SU-DHL-6 (cell line): ENCODE results near the gene NPBWR2.
"Not testable (repeated sequence)": the region's sequence is repeated elsewhere in the genome, so short reads cannot be mapped to it uniquely, and the experiment has no call there.

Experiments used
- H2AFZ ChIP-seq: fragments of 200-600 bp; sonication (generic); 2 replicates; pipeline ENCODE4 v1.6.1; 2014; ENCODE audit warnings: low read depth, mild to moderate bottlenecking, moderate library complexity, mixed read lengths, antibody characterized with exemption, low read length; ENCODE audit not compliant: severe bottlenecking
- H3F3A ChIP-seq: fragments of 200-600 bp; shearing (Covaris generic); 2 replicates; pipeline ENCODE4 v1.6.0; 2016; ENCODE audit warnings: antibody characterized with exemption, mild to moderate bottlenecking; ENCODE audit not compliant: insufficient read depth
- H3K27ac ChIP-seq: fragments of 200-600 bp; sonication (generic); 2 replicates; pipeline ENCODE4 v1.5.1; 2016; ENCODE audit warnings: low read depth, mild to moderate bottlenecking, low read length, moderate library complexity, mixed read lengths
- H3K27me3 ChIP-seq: fragments of 200-600 bp; sonication (generic), shearing (Covaris generic); 2 replicates; pipeline ENCODE4 v1.6.0; 2014; ENCODE audit warnings: mild to moderate bottlenecking, low read length
- H3K36me3 ChIP-seq: fragments of 200-600 bp; sonication (generic); 2 replicates; pipeline ENCODE4 v1.6.1; 2014; ENCODE audit warnings: mild to moderate bottlenecking, low read length, mixed read lengths
- H3K4me2 ChIP-seq: fragments of 300-600, 200-600 bp; shearing (Covaris generic), sonication (generic); 2 replicates; pipeline ENCODE4 v1.6.0; 2014; ENCODE audit warnings: low read length, low read depth, mild to moderate bottlenecking; ENCODE audit not compliant: poor library complexity, severe bottlenecking
- H3K4me3 ChIP-seq: fragments of 200-600 bp; sonication (generic); 2 replicates; pipeline ENCODE4 v1.5.1; 2014; ENCODE audit warnings: antibody characterized with exemption, low read length, mild to moderate bottlenecking, mixed read lengths; ENCODE audit not compliant: insufficient read depth, poor library complexity, severe bottlenecking
- H3K79me2 ChIP-seq: fragments of 200-600 bp; sonication (generic); 2 replicates; pipeline ENCODE4 v1.6.1; 2014; ENCODE audit warnings: mild to moderate bottlenecking, low read length, moderate library complexity; ENCODE audit not compliant: insufficient read depth
- H3K9ac ChIP-seq: fragments of 200-600 bp; sonication (generic); 2 replicates; pipeline ENCODE4 v1.7.0; 2014; ENCODE audit warnings: mild to moderate bottlenecking, low read length
- H3K9me2 ChIP-seq: fragments of 200-600 bp; sonication (generic); replicated peaks from 2 replicates; pipeline ENCODE4 v1.6.1; 2014; ENCODE audit warnings: low read length; ENCODE audit not compliant: insufficient read depth
- H3K9me3 ChIP-seq: fragments of 200-600 bp; sonication (generic); 2 replicates; pipeline ENCODE4 v1.6.1; 2014; ENCODE audit warnings: low read length, mixed read lengths; ENCODE audit not compliant: insufficient read depth
- H4K20me1 ChIP-seq: fragments of 200-600 bp; sonication (generic); 2 replicates; pipeline ENCODE4 v1.6.1; 2014; ENCODE audit warnings: low read depth, mild to moderate bottlenecking, antibody characterized with exemption, low read length, moderate library complexity, mixed read lengths
- CTCF ChIP-seq: fragments of 200-600 bp; sonication (generic); IDR thresholded peaks from one replicate; pipeline ENCODE4 v1.5.1; 2017; ENCODE audit warnings: antibody characterized with exemption, mild to moderate bottlenecking, low read length, moderate library complexity; ENCODE audit not compliant: insufficient read depth, poor library complexity, severe bottlenecking
- EZH2phosphoT487 ChIP-seq: fragments of 200-600 bp; sonication (generic), shearing (Covaris generic); conservative IDR thresholded peaks from 2 replicates; pipeline ENCODE4 v1.6.1; 2018; ENCODE audit warnings: mild to moderate bottlenecking, antibody characterized with exemption, low read length, moderate library complexity, mixed read lengths

Gene NPBWR2

GRCh38 chr20:64090165-64090564 is 17.2 kb downstream of the NPBWR2 start:
- Histone ChIP-seq H3F3A (no peaks in the 10 kb centered on the region), H2AFZ (no peak overlapping the region), H3K4me2 (no peak overlapping the region), H3K9ac (no peak overlapping the region), H3K36me3 (no peaks in the 10 kb centered on the region), H3K27me3 (no peaks in the 10 kb centered on the region), H3K79me2 (no peaks in the 10 kb centered on the region), H4K20me1 (no peaks in the 10 kb centered on the region), H3K9me2 (no peaks in the 10 kb centered on the region), H3K27ac (no peak overlapping the region), H3K4me3 (no peak overlapping the region), H3K9me3 (no peaks in the 10 kb centered on the region)
- TF ChIP-seq CTCF (no peak), EZH2phosphoT487 (no peak)

GRCh38 chr20:64088586-64088985 is 18.8 kb downstream of the NPBWR2 start:
- not testable (repeated sequence) for H3K9me3 ChIP-seq, H4K20me1 ChIP-seq, H3K27ac ChIP-seq, H3K36me3 ChIP-seq, H3K4me3 ChIP-seq, H3K27me3 ChIP-seq, H3K9ac ChIP-seq, H3K4me2 ChIP-seq, H3K79me2 ChIP-seq, H3K9me2 ChIP-seq, H3F3A ChIP-seq, H2AFZ ChIP-seq

- H3K36me3 ChIP-seq, H3F3A ChIP-seq, H3K9ac ChIP-seq, H4K20me1 ChIP-seq, H3K79me2 ChIP-seq, H3K4me2 ChIP-seq, H3K9me2 ChIP-seq, H3K4me3 ChIP-seq, H2AFZ ChIP-seq, H3K27ac ChIP-seq, H3K9me3 ChIP-seq, H3K27me3 ChIP-seq: not testable (repeated sequence)
Observed at GRCh38 chr20:64087226-64087825, 20.0 kb downstream of the NPBWR2 start.

DNA sequence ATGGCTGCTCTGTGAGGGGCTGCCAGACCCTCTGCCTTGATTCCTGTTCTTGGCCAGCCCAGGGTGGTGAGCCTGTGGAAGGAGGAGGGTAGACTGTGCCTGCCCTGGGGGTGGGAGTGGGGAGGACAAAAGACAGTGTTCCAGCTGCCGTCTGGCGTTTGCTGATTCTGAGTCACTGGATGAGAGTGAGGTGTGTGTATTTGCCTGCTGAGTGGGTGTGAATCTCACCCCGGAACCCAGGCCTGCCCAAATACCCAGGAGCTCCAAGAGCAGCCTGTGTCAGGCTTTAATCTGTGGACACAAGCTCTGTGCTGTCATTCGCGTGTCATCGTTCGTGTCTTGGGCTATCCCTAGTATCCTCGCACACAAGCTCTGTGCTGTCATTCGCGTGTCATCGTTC is 20.6 kb downstream of the NPBWR2 start:
- Histone ChIP-seq H3K9me2 (no peaks in the 10 kb centered on the region), H3K27me3 (no peaks in the 10 kb centered on the region), H3K9me3 (no peaks in the 10 kb centered on the region), H3K27ac (no peak overlapping the region), H3K4me3 (no peak overlapping the region), H4K20me1 (no peaks in the 10 kb centered on the region), H3K4me2 (no peak overlapping the region), H3K36me3 (no peaks in the 10 kb centered on the region), H3K79me2 (no peaks in the 10 kb centered on the region), H2AFZ (no peak overlapping the region), H3K9ac (no peak overlapping the region), H3F3A (0 out of 2 replicates have a peak, but pooled peaks cover 4% of the 10 kb centered on the region)
- TF ChIP-seq CTCF: no peak
- TF ChIP-seq EZH2phosphoT487: no peak
